Fibroblast of peridontal ligament (primary cell): ENCODE results near the gene ARL16.

Source experiments
- DNase-seq: peaks from one replicate; pipeline ENCODE4 v3.0.0-alpha.2; 2010; ENCODE audit errors: extremely low read depth

The ARL16 gene

DNA sequence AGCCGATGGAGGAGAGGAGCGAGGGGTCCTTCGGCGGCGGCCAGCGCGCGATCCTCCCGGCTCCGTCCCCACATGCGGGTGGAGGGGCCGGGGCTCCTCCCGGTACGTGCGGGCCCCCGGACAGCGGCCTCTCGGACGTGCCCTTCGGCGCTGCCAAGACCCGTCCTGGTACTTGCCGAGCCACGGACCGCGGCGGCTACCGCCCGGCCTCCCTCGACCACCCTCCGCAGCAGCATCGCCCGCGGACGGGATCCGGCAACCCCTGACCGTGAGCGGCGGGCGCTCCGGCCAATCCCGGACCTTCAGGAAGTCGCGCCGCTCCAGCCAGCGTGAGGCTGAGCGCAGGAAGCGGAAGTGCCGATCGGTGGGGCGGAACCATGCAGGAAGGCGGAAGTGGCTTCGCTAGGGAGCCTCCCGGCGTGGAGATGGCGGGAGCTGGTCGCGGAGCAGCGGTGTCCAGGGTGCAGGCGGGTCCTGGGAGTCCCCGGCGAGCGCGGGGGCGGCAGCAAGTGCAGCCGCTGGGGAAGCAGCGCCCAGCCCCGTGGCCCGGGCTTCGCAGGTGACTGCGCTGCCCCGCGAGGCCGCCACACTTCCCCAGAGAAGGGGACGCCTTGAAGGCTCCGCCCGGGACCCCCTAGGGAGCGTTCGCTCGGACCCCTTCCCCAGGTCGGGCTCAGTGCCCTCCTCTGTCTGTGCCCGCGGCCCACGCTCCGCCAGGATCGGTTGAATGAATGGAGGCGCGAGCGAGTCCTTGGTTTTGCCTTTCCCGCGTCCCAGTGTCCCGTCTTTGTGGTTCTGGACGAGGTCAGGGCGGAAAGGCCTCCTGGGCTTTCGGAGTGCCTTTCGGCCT, 17.0 kb downstream of the ARL16 start, which contains the start of the genes CCDC137 and OXLD1:
CCDC137 (plus strand) TSS at position 396 of the 850 bp plus-strand sequence; CDS start at position 426, 30 bp downstream.
OXLD1 (minus strand) TSS at position 264 of the 850 bp plus-strand sequence; CDS start at position 236, 28 bp downstream.
- peak; percentile 93 for DNase-seq

DNA sequence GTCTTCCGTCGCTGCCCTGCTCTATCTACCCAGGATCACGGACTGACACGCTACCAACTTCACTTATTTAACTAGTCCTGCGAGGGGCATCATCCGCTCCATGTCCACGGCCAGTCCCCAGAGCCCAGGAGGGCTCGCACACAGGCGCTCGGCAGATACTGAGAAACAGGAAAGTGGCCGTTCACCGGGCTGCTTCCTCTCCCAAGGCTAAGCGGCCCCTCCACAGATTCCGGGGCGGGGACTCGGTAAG, 17.6 kb downstream of the ARL16 start:
- no peak for DNase-seq

DNA sequence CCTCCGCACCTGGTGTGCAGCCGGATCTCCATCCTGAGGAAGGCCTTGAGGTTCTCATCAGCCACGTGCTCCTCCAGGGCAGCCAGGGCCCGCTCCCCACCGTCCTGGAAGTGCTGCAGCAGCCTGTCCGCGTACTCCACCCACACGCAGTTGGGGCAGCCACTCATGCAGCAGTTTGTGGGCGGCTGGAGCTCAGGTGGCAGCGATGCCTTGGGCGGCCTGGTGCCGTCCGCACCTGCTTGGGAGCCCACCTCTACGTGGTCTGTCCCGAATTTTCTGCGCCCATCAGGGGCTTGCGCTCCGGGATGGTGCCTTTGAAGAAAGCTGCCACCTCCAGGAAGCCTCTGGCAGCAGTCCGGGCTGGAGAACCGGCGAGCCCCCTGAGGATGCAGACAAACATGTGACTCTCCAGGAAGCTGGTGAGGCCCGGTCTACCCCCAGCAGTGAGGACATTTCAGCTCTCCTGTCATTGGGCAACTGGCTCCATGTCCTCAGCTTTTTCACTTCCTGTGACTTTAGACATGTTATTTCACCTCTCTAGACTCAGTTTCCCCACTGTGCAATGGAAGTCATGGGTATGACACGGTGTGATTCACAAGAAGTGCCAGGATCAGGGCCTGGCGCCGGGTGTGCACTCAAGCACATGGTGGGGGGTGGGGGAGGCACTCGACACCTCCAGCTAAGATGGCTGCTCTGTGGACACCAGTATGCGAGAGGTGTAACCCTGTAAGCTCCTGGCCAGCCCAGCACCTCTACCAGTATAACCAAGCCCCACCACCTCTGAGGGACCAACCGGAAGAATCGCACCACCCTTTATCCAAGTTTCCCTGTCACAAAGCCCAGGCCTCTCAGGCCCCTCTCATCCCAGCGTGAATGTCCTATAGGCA, 18.1 kb downstream of the ARL16 start:
- peak; percentile 5 for DNase-seq

DNA sequence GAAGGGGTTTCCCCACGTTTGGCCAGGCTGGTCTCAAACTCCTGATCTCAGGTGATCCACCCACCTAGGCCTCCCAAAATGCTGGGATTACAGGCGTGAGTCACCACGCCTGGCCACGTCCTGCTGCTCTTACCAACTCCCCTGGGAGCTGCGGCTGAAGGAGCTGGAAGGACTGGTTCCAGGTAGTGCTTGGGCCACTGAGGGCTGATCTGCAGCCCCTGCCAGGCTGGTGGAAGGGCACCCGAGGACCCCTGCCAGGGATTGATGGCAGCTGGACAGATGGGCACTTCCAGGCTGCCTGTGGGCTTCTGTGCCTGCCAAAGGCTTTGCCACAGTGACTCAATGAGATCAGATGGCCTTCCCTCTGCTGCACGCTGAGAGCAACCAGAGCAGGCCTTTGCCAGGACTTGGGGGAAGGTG, 19.5 kb downstream of the ARL16 start:
- no peak for DNase-seq

DNA sequence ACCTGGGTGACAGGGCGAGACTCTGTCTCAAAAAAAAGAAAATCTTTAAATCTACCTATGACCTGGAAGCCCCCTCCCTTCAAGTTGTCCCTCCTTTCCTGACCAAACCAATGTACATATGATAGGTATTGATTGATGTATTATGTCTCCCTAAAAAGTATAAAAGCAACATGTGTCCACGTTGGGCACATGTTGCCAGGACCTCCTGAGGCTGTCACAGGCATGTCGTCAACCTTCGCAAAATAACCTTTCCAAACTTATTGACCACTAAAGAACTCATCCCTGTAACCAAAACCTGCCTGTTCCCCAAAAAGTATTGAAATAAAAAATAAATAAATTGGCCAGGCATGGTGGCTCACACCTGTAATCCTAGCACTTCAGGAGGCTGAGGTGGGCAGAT, 21.6 kb downstream of the ARL16 start:
- no peak for DNase-seq

DNA sequence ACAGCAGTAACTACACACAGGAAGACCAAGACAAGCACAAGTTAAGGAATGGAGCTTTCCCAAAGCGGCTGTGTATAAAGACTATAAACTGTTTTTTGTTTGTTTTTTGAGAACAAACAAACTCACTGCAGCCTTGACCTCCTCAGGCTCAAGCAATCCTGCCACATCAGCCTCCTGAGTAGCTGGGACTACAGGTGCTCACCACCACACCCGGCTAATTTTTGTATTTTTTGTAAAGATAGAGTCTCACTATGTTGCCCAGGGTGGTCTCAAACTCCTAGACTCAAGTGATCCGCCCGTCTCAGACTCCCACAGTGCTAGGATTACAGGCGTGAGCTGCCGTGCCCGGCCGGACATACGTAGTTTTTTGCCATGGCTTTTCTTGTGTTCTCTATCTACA, 23.2 kb downstream of the ARL16 start:
- DNase-seq, result no peak

DNA sequence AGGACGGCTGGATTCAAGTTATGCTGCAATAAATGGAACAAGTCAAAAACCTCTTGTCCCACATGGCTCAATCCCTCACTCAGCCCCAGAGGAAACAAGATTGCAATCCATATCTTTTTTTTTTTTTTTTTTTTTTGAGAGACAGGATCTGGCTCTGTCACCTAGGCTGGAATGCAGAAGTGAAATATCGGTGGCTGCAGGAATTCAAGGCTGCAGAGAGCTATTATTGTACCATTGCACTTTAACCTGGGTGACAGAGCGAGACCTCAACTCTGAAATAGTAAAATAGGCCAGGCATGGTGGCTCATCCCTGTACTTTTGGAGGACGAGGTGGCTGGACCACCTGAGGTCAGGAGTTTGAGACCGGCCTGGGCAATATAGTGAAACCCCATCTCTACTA, 24.6 kb downstream of the ARL16 start:
- no peak for DNase-seq

DNA sequence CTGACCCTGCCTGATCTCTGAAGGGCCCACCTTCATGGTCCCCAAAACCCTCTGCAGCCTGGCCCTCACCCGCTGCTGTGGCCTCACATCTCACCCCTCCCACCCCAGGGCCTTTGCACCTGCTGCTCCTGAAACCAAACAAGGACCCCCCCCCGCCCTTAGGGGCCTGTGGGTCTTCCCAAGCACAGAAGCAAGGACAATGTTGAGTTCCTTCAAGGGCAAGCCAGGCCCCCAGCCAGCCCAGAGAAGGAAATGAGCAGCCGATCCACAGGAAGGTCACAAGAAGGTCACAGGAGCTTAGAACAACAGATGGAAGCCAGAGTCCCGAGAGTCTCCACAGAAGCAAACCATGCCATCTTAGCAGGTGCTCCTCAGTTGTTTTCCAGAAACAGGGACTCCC, 26.8 kb downstream of the ARL16 start:
- no peak for DNase-seq

DNA sequence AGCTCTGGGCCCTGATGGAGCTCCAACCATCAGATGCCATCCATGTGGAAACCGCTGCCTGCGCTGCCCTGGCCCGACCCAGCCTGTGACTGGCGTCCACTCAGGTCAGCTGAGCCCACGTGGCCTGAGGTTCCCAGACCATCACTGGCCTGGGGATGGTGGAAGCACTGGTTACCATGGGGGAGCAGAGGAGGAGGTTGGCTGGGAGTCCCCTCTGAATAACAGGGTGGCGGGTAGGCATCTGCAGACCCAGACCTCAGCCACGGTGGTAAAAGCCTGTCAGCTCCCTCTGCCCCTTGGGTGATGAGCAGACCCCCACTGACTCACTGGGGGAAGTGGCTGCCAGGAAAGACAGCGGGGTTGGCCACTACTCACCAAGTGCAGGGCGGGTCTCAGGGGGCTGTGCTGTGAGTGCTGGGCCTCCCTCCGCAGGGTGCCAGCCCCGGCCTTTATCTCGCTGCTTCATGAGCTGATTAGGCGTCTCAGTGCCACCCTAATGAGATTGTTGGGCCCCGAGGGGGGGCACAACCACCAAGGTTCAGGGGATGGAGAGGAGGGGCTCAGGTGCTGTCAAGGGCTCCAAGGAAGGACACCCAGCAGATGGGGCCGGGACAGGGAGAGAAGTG, 27.4 kb downstream of the ARL16 start, which contains the start of gene PDE6G:
PDE6G (minus strand) TSS at position 425 of the 626 bp plus-strand sequence. CDS start 3,237 bp downstream, outside the sequence.
- no peak for DNase-seq

DNA sequence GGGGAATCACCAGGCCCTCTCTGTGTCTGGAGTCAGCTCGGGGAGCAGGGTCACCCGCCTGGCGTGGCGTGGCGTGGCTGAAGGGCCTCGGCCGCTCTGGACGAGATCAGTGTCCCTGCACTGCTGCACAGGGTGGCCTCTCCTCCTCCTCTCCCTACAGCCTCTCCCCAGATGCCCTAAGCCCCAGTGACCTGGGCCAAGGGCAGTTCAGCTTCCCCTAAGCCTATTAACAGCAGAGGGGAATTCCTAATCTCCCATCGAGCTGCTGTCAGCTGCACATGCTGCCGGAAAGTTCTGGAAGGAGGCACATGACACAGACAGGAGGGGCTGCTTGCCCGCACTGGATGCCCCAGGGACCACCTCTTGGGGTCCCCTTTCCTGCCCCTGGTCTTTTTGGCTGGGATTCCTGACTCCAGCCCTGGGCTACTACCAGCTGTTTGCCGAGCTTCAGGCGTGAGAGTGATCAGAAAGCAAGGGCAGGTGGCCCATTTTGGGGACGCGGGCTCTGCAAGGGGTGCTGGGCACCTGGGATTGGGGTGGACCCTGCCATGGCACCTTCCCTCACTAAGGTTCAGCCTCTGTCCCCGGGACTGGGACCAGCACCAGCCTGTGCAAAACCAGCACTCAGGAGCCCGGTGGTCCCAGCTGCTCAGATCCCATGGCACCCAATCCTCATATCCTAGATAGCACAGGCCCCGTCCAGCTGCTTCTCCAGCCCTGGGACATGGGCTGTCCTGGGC, 28.0 kb downstream of the ARL16 start:
- no peak for DNase-seq

DNA sequence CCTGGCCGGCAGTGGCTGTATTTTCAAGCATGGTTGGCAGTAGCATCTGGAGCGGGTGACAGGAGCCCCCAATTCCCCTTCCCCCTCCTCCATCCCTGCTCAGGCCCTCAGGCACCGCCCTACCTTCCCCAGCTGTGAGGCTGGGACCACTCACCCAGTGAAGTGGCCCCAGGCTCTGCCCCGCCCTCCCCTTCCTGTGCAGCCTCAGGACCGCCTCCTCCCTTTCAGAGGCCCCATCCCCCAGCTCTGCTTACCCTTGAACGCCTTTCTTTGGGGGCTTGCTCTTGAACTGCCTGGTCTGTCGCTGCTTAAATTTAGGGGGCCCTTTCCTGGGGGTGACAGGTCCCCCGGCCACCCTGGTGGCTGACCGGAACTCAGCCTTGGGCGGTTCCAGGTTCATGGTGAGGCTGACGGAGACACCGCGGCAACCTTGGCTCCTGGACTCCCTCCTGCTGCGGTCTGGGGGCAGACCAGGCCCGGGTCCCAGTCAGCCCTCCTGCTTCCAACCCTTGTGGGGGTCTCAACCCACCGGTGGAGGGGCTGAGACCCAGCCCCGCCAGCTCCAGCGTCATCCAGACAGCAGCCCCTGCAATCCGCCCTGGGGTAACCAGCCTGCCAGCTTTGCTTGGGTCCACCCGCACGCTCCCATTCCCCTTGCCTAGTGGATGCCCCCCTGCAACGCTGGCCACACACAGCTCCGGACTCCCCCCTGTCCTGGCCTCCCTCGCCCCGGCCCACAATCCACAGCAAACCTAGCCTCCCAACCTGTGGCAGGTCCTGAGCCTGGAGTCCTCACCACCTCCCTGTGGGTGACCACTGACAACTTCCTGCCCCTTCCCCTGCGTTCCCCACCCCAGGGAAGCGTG, 30.5 kb downstream of the ARL16 start:
- DNase-seq, result no peak

DNA sequence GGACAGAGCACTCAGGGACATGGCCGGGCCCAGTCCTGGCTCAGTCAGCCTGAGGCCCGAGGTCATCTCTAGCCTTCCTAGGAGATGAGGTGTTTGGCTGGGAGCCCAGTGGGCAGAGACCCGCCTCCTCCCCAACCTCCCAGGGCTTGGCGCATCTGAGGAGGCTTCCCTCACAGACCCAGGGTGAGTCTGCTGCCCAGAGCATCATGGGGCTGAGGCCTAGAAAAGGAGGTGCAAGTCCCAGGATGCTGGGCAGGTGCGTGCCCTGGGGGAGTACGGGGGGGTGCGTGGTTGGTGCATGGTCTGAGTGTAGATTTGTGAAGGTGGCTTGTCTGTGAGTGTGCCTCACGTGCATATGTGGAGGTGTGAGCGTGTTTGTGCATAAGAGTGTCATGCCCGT, 31.9 kb downstream of the ARL16 start:
- peak; percentile 83 for DNase-seq

DNA sequence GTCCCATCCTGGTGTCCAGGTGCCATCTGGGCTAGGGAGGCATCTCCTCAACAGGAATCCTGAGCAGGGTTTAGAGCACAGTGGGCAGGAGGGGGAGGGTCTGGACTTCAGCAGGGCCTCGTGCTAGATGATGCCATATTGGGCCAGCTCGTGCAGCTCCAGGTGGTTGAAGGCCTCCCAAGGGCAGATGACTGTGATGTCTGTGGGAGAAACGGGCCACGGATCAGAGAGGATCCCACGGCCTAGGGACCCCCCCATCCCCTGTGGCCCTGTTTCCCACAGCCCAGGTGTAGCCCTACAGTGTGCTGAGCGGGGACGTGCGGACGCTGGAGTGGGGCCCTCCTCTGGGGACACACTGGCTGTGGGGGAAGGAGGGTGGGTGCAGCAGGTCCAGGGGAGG, 32.6 kb downstream of the ARL16 start:
- DNase-seq, result no peak

DNA sequence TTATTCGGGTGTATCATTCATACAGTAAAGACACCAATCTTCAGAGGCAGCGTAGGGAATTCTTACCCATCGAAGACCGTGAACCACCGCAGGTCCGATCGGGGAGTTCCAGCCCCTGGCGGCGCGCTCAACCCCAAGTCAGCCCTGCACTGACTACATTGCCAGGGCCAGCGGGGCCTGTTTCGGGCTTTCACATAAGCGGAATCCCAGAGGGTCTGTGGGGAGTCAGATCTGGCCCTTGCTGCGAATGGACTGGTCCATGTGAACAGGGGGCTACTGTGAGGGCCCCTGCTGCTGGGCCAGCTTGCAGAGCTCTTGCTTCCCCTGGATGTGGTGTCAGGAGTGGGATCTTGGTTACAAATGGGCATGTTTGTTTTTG, 34.9 kb downstream of the ARL16 start:
- no peak for DNase-seq

DNA sequence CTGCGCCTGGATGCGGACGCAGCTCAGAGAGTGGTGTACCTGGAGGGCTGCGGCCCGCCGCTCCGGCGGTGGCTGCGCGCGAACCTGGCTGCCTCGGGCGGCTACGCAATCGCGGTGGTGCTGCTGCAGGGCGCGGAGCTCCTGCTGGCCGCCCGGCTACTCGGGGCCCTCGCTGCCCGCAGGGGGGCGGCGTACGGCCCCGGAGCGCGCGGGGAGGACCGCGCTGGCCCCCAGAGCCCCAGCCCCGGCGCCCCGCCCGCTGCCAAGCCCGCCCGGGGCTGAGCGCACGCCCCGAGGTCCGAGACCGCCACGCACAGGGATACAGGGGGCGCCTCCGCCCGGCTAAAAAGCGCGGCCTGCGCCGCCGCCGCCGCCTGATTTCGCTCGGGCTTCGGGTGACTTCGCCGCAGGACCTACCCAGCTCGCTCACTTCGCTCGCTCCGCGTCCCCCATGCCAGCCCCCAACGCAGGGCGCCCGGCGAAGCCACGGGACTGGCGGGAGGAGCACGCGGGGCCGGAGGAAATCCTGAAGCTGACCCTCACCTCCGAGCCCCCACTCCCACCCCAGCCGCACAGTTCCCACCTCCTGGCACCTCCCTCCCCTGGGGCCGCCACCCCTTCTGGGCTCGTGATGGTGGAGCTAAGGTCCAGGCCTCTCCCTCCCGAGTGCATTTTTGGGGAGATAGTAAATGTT, 35.4 kb downstream of the ARL16 start:
- DNase-seq, result no peak

DNA sequence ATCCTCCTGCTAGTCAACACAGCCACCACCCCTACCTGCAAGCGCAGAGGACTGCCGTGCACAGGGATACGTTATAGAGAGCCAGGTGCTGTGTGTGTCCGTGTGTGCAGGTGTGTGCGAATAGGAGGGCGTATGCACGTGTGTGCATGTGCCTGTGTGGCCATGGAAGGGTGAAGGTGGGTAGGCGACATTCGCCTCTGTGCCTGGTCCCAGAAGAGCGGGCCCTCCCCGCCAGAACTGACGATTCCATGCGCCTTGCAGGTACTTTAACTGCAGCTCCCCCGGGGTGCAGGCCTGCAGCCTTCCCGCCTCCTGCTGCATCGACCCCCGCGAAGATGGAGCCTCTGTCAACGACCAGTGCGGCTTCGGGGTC, 36.0 kb downstream of the ARL16 start:
- no peak for DNase-seq

DNA sequence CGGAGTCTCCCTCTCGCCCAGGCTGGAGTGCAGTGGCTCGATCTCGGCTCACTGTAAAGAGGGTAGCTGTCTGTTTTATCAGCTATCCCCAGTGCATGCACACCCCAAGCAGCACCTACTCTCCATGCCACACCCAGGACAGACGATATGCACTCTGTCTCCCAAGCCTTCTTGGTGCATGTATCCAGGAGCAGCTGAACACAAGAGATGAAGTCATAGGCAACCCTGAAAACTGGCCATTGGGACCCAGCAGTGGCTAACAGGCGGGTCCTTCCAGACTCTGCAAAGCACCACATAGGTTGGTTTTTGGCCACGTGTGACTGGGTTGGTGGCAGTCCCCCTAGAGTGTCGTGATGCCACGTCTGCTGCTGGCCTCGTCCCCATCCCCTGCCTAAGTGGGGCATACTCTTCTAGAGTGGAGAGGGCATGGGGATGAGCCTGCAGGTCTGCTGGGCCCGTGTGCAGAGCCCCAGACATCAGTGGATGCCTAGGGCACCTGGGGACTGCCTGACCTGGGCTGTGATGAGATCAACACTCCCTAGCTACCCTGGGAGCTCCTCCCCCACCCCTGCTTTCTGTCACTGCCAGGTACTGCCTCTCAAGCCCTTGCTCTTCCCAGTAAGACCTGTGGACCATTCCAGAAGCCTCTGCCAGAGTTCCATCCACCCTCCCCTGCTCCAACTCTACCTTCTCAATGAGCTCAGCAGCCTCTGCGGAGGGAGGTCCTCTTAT, 36.6 kb downstream of the ARL16 start:
- no peak for DNase-seq

DNA sequence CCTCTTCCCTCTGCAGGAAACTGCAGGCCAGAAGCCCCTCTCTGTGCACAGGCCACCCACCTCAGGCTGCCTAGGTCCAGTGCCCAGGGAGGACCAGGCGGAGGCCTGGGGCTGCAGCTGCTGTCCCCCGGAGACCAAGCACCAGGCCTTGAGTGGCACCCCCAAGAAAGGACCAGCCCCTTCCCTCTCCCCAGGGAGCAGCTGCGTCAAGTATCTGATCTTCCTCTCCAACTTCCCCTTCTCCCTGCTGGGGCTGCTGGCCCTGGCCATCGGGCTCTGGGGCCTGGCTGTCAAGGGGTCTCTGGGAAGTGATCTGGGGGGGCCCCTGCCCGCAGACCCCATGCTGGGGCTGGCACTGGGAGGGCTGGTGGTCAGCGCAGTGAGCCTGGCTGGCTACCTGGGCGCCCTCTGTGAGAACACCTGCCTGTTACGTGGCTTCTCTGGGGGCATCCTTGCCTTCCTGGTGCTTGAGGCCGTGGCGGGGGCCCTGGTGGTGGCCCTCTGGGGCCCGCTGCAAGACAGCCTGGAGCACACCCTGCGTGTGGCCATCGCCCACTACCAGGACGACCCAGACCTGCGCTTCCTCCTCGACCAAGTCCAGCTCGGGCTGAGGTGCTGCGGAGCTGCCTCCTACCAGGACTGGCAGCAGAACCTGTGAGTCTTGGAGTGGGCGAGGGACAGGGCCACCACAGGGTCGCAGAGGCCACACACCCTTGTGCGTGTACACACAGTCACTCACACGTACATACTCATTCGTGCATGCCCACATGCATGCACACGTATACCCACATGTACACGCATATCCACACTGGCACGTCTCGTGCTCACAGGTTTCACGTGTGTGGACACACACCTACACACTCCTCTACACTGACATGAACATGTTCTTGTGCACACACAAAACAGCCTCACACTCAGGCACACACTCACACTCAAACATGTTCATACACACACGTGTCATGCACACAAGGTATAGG, 38.3 kb downstream of the ARL16 start:
- DNase-seq, result no peak
